Lower lobe of right lung (tissue), 2 donors: Measurements from ENCODE around the gene LAMC1. TPM values are rescaled to one million over a fixed set of nuclear protein-coding genes. Genes with fewer than 3 reads are reported as not detected.

Experiments used
- ATAC-seq, 2 donors: fragments of 200-7000 bp; cut with Tn5 transposase; one replicate each; pipeline ENCODE4 v1.9.1; 2020 to 2022; ENCODE audit warnings: mild to moderate bottlenecking in 2 of 2, moderate library complexity in 2 of 2
- DNase-seq: peaks from one replicate; pipeline ENCODE4 v3.0.0-alpha.2; 2020
- H3K27ac ChIP-seq: fragments of 200-600 bp; one replicate; pipeline ENCODE4 v1.8.0; 2022
- H3K27me3 ChIP-seq: fragments of 200-600 bp; one replicate; pipeline ENCODE4 v1.8.0; 2022; ENCODE audit warnings: low read depth
- H3K36me3 ChIP-seq: fragments of 200-600 bp; one replicate; pipeline ENCODE4 v1.8.0; 2022; ENCODE audit warnings: mild to moderate bottlenecking
- H3K4me1 ChIP-seq: fragments of 200-600 bp; one replicate; pipeline ENCODE4 v1.8.0; 2022
- H3K4me3 ChIP-seq: fragments of 200-600 bp; one replicate; pipeline ENCODE4 v1.8.0; 2022; ENCODE audit warnings: mild to moderate bottlenecking
- H3K9me3 ChIP-seq: fragments of 200-600 bp; one replicate; pipeline ENCODE4 v1.8.0; 2022
- CTCF ChIP-seq: fragments of 200-600 bp; IDR thresholded peaks from one replicate; pipeline ENCODE4 v1.8.0; 2022; ENCODE audit warnings: antibody characterized with exemption, mild to moderate bottlenecking
- intact Hi-C: fragments of 100-400 bp; cut with DNase I; formaldehyde crosslinking; loops from one replicate; pipeline ENCODE4 v1.11.0; 2022
- total RNA-seq: library from RNA; stranded (reverse); fragmentation: NEBNext Ultra II Directional; extraction: Animal tissue kit (Norgen Biotek cat#: 25700); gene quantifications from one replicate; pipeline ENCODE4 v1.2.1, GENCODE V29; 2021
- donor health status: DM: no; HTN: yes; CAD: no; lungs with severe emphysema.

The LAMC1 gene
- total RNA-seq, 1 donor from 2014 or later: 96.9 TPM

GRCh38 chr1:183019860-183020259, 3.4 kb upstream of the LAMC1 start:
- intact Hi-C loops: no loop called here
- DNase-seq: no peak
- H3K9me3 ChIP-seq: no peaks in the 10 kb centered on the region

GRCh38 chr1:183021405-183022201, 1.6 kb upstream of the LAMC1 start:
- H3K9me3 ChIP-seq: no peaks in the 10 kb centered on the region
- H3K4me3 ChIP-seq: peak overlapping the region; percentile 70
- DNase-seq (no peak), ATAC-seq (no peak)
- H3K4me1 ChIP-seq: peaks cover 9% of the 10 kb centered on the region
- H3K27me3 ChIP-seq: no peaks in the 10 kb centered on the region
- intact Hi-C loops: no loop called here
- peak overlapping the region; percentile 97 for H3K27ac ChIP-seq
- TF ChIP-seq CTCF: no peak
- H3K36me3 ChIP-seq: no peaks in the 10 kb centered on the region

More at GRCh38 chr1:183019860-183020259, 3.4 kb upstream of the LAMC1 start:
- no peak overlapping the region for H3K4me3 ChIP-seq
- no peak for ATAC-seq
- no peaks in the 10 kb centered on the region for H3K27me3 ChIP-seq
- H3K4me1 ChIP-seq: peaks cover 9% of the 10 kb centered on the region
- no peak for TF ChIP-seq CTCF
- H3K36me3 ChIP-seq: no peaks in the 10 kb centered on the region
- H3K27ac ChIP-seq: no peak overlapping the region

GRCh38 chr1:183022202-183023145, 746 bp upstream of the LAMC1 start:
- Histone ChIP-seq H3K9me3 (no peaks in the 10 kb centered on the region), H3K27me3 (no peaks in the 10 kb centered on the region), H3K27ac (peak overlapping the region; percentile 97), H3K4me3 (peak overlapping the region; percentile 70), H3K36me3 (no peaks in the 10 kb centered on the region), H3K4me1 (peaks cover 9% of the 10 kb centered on the region)
- DNase-seq (peak; percentile 65), ATAC-seq (peak; percentile 75 to 78)
- no peak for TF ChIP-seq CTCF
- intact Hi-C loops: no loop called here

GRCh38 chr1:183023601-183024316, 539 bp downstream of the LAMC1 start:
- intact Hi-C loops: no loop called here
- H3K27me3 ChIP-seq: no peaks in the 10 kb centered on the region
- peaks cover 21% of the 10 kb centered on the region for H3K4me1 ChIP-seq
- H3K27ac ChIP-seq: peak overlapping the region; percentile 97
- DNase-seq: peak; percentile 85
- ATAC-seq: peak; percentile 83 to 86
- H3K36me3 ChIP-seq: no peaks in the 10 kb centered on the region
- peak; percentile 62 for TF ChIP-seq CTCF
- H3K4me3 ChIP-seq: peak overlapping the region; percentile 70
- H3K9me3 ChIP-seq: no peaks in the 10 kb centered on the region
